ENCODE measurements around the gene LYST. TPM values are rescaled to one million over a fixed set of nuclear protein-coding genes. Genes with fewer than 3 reads are reported as not detected.

The LYST gene
- total RNA-seq, 1 experiment from 2014 or later, result 11.9 TPM

DNA sequence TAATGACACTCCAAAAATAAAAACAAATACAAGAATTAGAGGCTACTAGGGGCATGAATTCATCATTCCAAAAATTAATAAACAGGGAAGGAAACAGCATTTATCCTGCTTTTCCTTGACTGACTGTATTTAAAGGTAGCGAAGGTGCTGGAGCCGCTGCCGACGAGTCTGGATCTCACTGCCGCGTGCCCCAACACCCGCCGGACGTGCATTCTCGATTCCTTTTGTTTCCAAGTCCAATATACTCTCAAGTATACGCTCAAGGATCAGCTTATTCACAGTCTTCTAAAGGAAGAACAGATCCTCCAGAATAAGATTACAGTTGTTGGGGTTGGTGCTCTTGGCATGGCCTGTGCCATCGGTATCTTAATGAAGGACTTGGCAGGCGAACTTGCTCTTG lies 129.0 kb downstream of the LYST start:
- H3K36me3 Mint-ChIP-seq (ENCODE audit: insufficient read depth, unreplicated experiment), result no peaks in the 10 kb centered on the region
- H3K4me1 Mint-ChIP-seq (ENCODE audit: low read depth, unreplicated experiment), result no peaks in the 10 kb centered on the region
- no peak overlapping the region for H3K27ac Mint-ChIP-seq (ENCODE audit: unreplicated experiment)
- no peak for TF ChIP-seq CTCF (IDR thresholded peaks at IDR 0.05; ENCODE audit: unreplicated experiment)
- no peaks in the 10 kb centered on the region for H3K9me3 Mint-ChIP-seq (ENCODE audit: low read depth, unreplicated experiment)
- H3K4me3 Mint-ChIP-seq (ENCODE audit: low read depth, unreplicated experiment), result no peak overlapping the region
- no peaks in the 10 kb centered on the region for H3K27me3 Mint-ChIP-seq (ENCODE audit: unreplicated experiment)
- CTCF ChIA-PET, result no interaction called here
- DNase-seq, result no peak
- no TSS peak for BruUV-seq (replicated peaks)
- intact Hi-C loops (cut with micrococcal nuclease; ENCODE audit: unreplicated experiment), result no loop called here

DNA sequence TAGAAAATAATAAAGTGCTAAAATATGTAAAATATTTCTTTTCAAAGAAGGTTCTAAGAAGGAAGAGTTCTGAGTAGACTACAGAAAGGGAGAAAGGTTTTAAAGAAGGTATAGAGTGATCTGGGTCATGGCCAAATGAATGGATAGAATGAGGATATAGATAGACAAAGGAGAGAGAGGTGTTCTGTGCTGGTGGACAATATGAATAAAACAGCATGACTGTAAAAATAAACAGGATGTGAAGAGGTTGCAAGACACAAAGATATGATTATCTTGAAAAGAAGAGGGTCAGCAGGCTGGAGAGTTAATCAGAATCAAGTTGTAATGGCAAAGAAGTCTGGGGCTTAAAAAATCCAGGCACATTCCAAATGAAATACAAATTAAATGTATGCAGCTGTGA lies 130.4 kb downstream of the LYST start:
- no peaks in the 10 kb centered on the region for H3K9me3 Mint-ChIP-seq (ENCODE audit: low read depth, unreplicated experiment)
- DNase-seq, result no peak
- H3K4me3 Mint-ChIP-seq (ENCODE audit: low read depth, unreplicated experiment), result no peak overlapping the region
- no peaks in the 10 kb centered on the region for H3K27me3 Mint-ChIP-seq (ENCODE audit: unreplicated experiment)
- H3K36me3 Mint-ChIP-seq (ENCODE audit: insufficient read depth, unreplicated experiment), result no peaks in the 10 kb centered on the region
- TF ChIP-seq CTCF (IDR thresholded peaks at IDR 0.05; ENCODE audit: unreplicated experiment), result no peak
- no TSS peak for BruUV-seq (replicated peaks)
- CTCF ChIA-PET, result no interaction called here
- H3K27ac Mint-ChIP-seq (ENCODE audit: unreplicated experiment), result no peak overlapping the region
- intact Hi-C loops (cut with micrococcal nuclease; ENCODE audit: unreplicated experiment), result no loop called here
- H3K4me1 Mint-ChIP-seq (ENCODE audit: low read depth, unreplicated experiment), result no peaks in the 10 kb centered on the region

GRCh38 chr1:235735621-235736020 lies 131.1 kb downstream of the LYST start:
- Mint-ChIP-seq H3K4me1 (ENCODE audit: low read depth, unreplicated experiment) (no peaks in the 10 kb centered on the region), H3K36me3 (ENCODE audit: insufficient read depth, unreplicated experiment) (no peaks in the 10 kb centered on the region), H3K27me3 (ENCODE audit: unreplicated experiment) (no peaks in the 10 kb centered on the region), H3K27ac (ENCODE audit: unreplicated experiment) (no peak overlapping the region), H3K4me3 (ENCODE audit: low read depth, unreplicated experiment) (no peak overlapping the region), H3K9me3 (ENCODE audit: low read depth, unreplicated experiment) (no peaks in the 10 kb centered on the region)
- no peak for DNase-seq
- intact Hi-C loops (cut with micrococcal nuclease; ENCODE audit: unreplicated experiment), result no loop called here
- TF ChIP-seq CTCF (IDR thresholded peaks at IDR 0.05; ENCODE audit: unreplicated experiment), result no peak
- CTCF ChIA-PET, result no interaction called here
- BruUV-seq (replicated peaks), result no TSS peak

DNA sequence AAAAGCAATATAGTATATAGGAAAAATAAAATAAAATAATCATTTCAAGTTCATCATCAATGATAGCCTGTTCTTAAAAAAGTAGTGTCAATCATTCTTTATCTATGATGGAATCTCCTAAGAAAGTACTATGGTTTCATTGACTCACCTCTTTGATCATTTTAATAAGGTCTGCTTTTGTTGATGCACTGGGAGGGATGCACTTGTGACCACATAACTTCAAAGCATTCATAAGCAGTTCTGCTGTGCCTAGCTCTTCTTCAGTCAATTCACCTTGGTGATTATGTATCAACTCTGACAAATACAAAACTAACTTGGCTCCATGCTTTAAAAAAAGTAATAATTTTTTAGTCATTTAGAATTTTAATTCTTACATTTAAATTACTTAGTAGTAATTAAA lies 132.4 kb downstream of the LYST start:
- H3K4me3 Mint-ChIP-seq (ENCODE audit: low read depth, unreplicated experiment), result no peak overlapping the region
- no peak overlapping the region for H3K27ac Mint-ChIP-seq (ENCODE audit: unreplicated experiment)
- no peak for DNase-seq
- no TSS peak for BruUV-seq (replicated peaks)
- no peaks in the 10 kb centered on the region for H3K36me3 Mint-ChIP-seq (ENCODE audit: insufficient read depth, unreplicated experiment)
- TF ChIP-seq CTCF (IDR thresholded peaks at IDR 0.05; ENCODE audit: unreplicated experiment), result no peak
- no peaks in the 10 kb centered on the region for H3K27me3 Mint-ChIP-seq (ENCODE audit: unreplicated experiment)
- intact Hi-C loops (cut with micrococcal nuclease; ENCODE audit: unreplicated experiment), result no loop called here
- H3K9me3 Mint-ChIP-seq (ENCODE audit: low read depth, unreplicated experiment), result no peaks in the 10 kb centered on the region
- H3K4me1 Mint-ChIP-seq (ENCODE audit: low read depth, unreplicated experiment), result no peaks in the 10 kb centered on the region
- CTCF ChIA-PET, result no interaction called here

DNA sequence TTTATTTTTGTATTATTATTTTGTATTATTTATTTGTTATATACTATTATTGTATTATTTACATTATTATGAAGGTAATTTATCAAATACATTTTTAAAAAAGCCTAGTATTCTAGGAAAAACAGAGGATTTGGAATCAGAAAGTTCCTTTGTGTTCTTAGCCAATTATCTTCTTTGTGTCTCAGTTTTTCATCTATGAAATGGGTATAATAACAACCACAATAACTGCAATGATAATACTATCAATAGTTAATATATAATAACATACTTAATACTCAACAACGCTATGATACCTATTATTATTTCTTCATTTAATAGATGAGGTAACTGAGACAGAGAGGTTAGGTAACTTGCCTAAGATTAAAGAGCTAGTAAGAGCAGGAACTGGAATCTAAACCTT lies 136.7 kb downstream of the LYST start:
- no peak for DNase-seq
- no TSS peak for BruUV-seq (replicated peaks)
- Mint-ChIP-seq H3K36me3 (ENCODE audit: insufficient read depth, unreplicated experiment) (no peaks in the 10 kb centered on the region), H3K4me3 (ENCODE audit: low read depth, unreplicated experiment) (no peak overlapping the region), H3K27me3 (ENCODE audit: unreplicated experiment) (no peaks in the 10 kb centered on the region), H3K9me3 (ENCODE audit: low read depth, unreplicated experiment) (no peaks in the 10 kb centered on the region), H3K4me1 (ENCODE audit: low read depth, unreplicated experiment) (no peaks in the 10 kb centered on the region), H3K27ac (ENCODE audit: unreplicated experiment) (no peak overlapping the region)
- CTCF ChIA-PET, result no interaction called here
- intact Hi-C loops (cut with micrococcal nuclease; ENCODE audit: unreplicated experiment), result loop anchor here (2.0 kb wide), 1 partner anchor 131 kb away; no protein-coding TSS in a partner anchor
- no peak for TF ChIP-seq CTCF (IDR thresholded peaks at IDR 0.05; ENCODE audit: unreplicated experiment)

Data from Calu3 (cell line).